Keratinocyte (primary cell): ENCODE data around the gene TTL. TPM values are rescaled to one million over a fixed set of nuclear protein-coding genes. Genes with fewer than 3 reads are reported as not detected.
"Not testable (repeated sequence)": the region's sequence is repeated elsewhere in the genome, so short reads cannot be mapped to it uniquely, and the experiment has no call there.

Source experiments
- DNase-seq: peaks from one replicate; pipeline ENCODE4 v3.0.0-alpha.2; 2011; ENCODE audit warnings: low read depth, missing footprints, low spot score
- FAIRE-seq: peaks from 2 replicates; lab custom pipeline; 2011; peaks lifted over from hg19 to GRCh38; lab: Jason Lieb, UNC
- H2AFZ ChIP-seq: 2 replicates; pipeline ENCODE4 v1.6.0; 2012; ENCODE audit warnings: low read length, control low read depth, inconsistent platforms; ENCODE audit not compliant: control insufficient read depth
- H3K27ac ChIP-seq: 2 replicates; pipeline ENCODE4 v1.5.1; 2011; ENCODE audit warnings: low read length; ENCODE audit not compliant: control insufficient read depth, insufficient read depth
- H3K27me3 ChIP-seq: 3 replicates; pipeline ENCODE4 v1.6.0; 2011; ENCODE audit warnings: low read length; ENCODE audit not compliant: control insufficient read depth, insufficient read depth; ENCODE audit errors: extremely low read depth
- H3K36me3 ChIP-seq, 2 experiments: 2 replicates in 1 of 2; 3 replicates in 1 of 2; pipeline ENCODE4 v1.5.1; 2011; ENCODE audit warnings: low read length in 2 of 2, mild to moderate bottlenecking in 1 of 2; ENCODE audit not compliant: control insufficient read depth in 2 of 2, insufficient read depth in 2 of 2; ENCODE audit errors: extremely low read depth in 1 of 2
- H3K4me1 ChIP-seq: 3 replicates; pipeline ENCODE4 v1.5.1; 2011; ENCODE audit warnings: low read length; ENCODE audit not compliant: control insufficient read depth, insufficient read depth; ENCODE audit errors: extremely low read depth
- H3K4me2 ChIP-seq: 3 replicates; pipeline ENCODE4 v1.6.0; 2011; ENCODE audit warnings: low read depth, low read length; ENCODE audit not compliant: control insufficient read depth, insufficient read depth; ENCODE audit errors: extremely low read depth
- H3K4me3 ChIP-seq, 3 experiments: fragments of 200-600 bp in 1 of 3; sonication (generic) in 1 of 3; 2 replicates in 2 of 3; 3 replicates in 1 of 3; pipeline ENCODE4 v1.5.1; 2011 to 2016; ENCODE audit warnings: low read length in 3 of 3, mild to moderate bottlenecking in 3 of 3, control low read depth in 2 of 3, inconsistent platforms in 1 of 3, low read depth in 1 of 3, mixed read lengths in 1 of 3, mixed run types in 1 of 3, moderate library complexity in 1 of 3; ENCODE audit not compliant: control insufficient read depth in 2 of 3, insufficient read depth in 2 of 3; ENCODE audit errors: extremely low read depth in 1 of 3
- H3K79me2 ChIP-seq: 2 replicates; pipeline ENCODE4 v1.6.0; 2012; ENCODE audit warnings: low read length; ENCODE audit not compliant: control insufficient read depth, insufficient read depth
- H3K9ac ChIP-seq: 3 replicates; pipeline ENCODE4 v1.6.0; 2011; ENCODE audit warnings: low read length; ENCODE audit not compliant: control insufficient read depth, insufficient read depth; ENCODE audit errors: extremely low read depth
- H3K9me1 ChIP-seq: 3 replicates; pipeline ENCODE4 v1.6.0; 2011; ENCODE audit warnings: low read length; ENCODE audit not compliant: control insufficient read depth, insufficient read depth; ENCODE audit errors: extremely low read depth
- H3K9me3 ChIP-seq: 2 replicates; pipeline ENCODE4 v1.5.1; 2012; ENCODE audit warnings: low read depth, low read length; ENCODE audit not compliant: control insufficient read depth
- H4K20me1 ChIP-seq: 3 replicates; pipeline ENCODE4 v1.6.0; 2011; ENCODE audit warnings: low read length; ENCODE audit not compliant: control insufficient read depth, insufficient read depth; ENCODE audit errors: extremely low read depth
- CTCF ChIP-seq, 3 experiments: IDR thresholded peaks in 1 of 3; conservative IDR thresholded peaks in 1 of 3; optimal IDR thresholded peaks in 1 of 3; 2 replicates in 2 of 3; 3 replicates in 1 of 3; pipeline versions ENCODE3 to v1.5.1; 2011; ENCODE audit warnings: low read length in 3 of 3, mild to moderate bottlenecking in 3 of 3, moderate library complexity in 2 of 3, control low read depth in 1 of 3, inconsistent platforms in 1 of 3; ENCODE audit not compliant: insufficient read depth in 2 of 3; ENCODE audit errors: extremely low read depth in 1 of 3
- EZH2 ChIP-seq: IDR thresholded peaks from one replicate; pipeline ENCODE4 v1.6.1; 2012; ENCODE audit warnings: inconsistent platforms, mild to moderate bottlenecking, low read length, moderate library complexity
- dilution Hi-C: fragments of 300-500 bp; cut with MboI; formaldehyde crosslinking; loops from one replicate; pipeline ENCODE4 v1.7.0; 2020; ENCODE audit warnings: low sequenced_read_pairs; ENCODE audit not compliant: extremely low pct_ligation_motif_present
- polyA minus RNA-seq, 3 experiments: library from RNA; depleted of rRNA, polyadenylated mRNA; stranded (reverse); fragments of >200 nt; gene quantifications; 1 replicate in 1 of 3; 2 replicates in 1 of 3; 3 replicates in 1 of 3; pipeline ENCODE4 v1.2.3, GENCODE V29; 2011
- polyA plus RNA-seq, 5 experiments: library from polyadenylated mRNA; depleted of rRNA in 3 of 5; stranded (reverse) in 3 of 5; stranded (forward) in 1 of 5; unstranded in 1 of 5; fragments of >200 nt; gene quantifications; 1 replicate in 1 of 5; 2 replicates in 3 of 5; 3 replicates in 1 of 5; pipeline versions ENCODE4 v1.2.1 to v1.2.3, GENCODE V29; 2011 to 2012; ENCODE audit warnings: missing spikeins in 2 of 5, low read depth in 1 of 5, low replicate concordance in 1 of 5

The TTL gene
- polyA plus RNA-seq = 27.6 to 37.9 TPM (median 28.6 TPM) in 3 replicates
- polyA plus RNA-seq (2011; ENCODE audit: low read depth) = 10.4 TPM
- polyA plus RNA-seq (2011; cell fraction: cytosol; rRNA removed) = 31.2 and 45.2 TPM in 2 replicates
- 37.9 and 39.6 TPM in 2 replicates for polyA plus RNA-seq (2011; cell fraction: nucleus; rRNA removed)
- polyA plus RNA-seq (2012; ENCODE audit: low replicate concordance) = 16.8 and 31.0 TPM in 2 replicates
- 39.3 to 58.3 TPM (median 44.3 TPM) in 3 replicates for polyA minus RNA-seq
- 38.8 TPM for polyA minus RNA-seq (2011; cell fraction: cytosol; rRNA and poly(A)+ RNA removed)
- polyA minus RNA-seq (2011; cell fraction: nucleus; rRNA and poly(A)+ RNA removed) = 19.0 and 43.3 TPM in 2 replicates

- H2AFZ ChIP-seq = peak within 1 kb of the TSS; percentile 90
- FAIRE-seq (no peak), DNase-seq (no peak)
- H3K4me1 ChIP-seq = peaks cover 16% of the 10 kb centered on the region
- peak within 1 kb of the TSS; percentile 82 for H3K9ac ChIP-seq
- H3K27me3 ChIP-seq = no peaks in the 10 kb centered on the region
- H3K36me3 ChIP-seq = peaks cover 6 to 11% of the 10 kb centered on the region in 2 experiments
- dilution Hi-C loops = no loop called here
- no peaks in the 10 kb centered on the region for H4K20me1 ChIP-seq
- H3K9me1 ChIP-seq = no peaks in the 10 kb centered on the region
- H3K4me3 ChIP-seq = peak within 1 kb of the TSS; percentile 78 to 93 (median 83)
- H3K4me2 ChIP-seq = peak within 1 kb of the TSS; percentile 99
- peaks cover 35% of the 10 kb centered on the region for H3K79me2 ChIP-seq
- TF ChIP-seq EZH2 (no peak), CTCF (optimal IDR thresholded peaks at IDR 0.05 in 1 of 3, IDR thresholded peaks at IDR 0.05 in 1 of 3, conservative IDR thresholded peaks at IDR 0.05 in 1 of 3; ENCODE audit: extremely low read depth in 1 of 3, insufficient read depth in 2 of 3, low read length in 3 of 3) (no peak)
- no peaks in the 10 kb centered on the region for H3K9me3 ChIP-seq
- H3K27ac ChIP-seq = peak within 1 kb of the TSS; percentile 70
These were observed at the start of gene TTL for GRCh38 chr2:112481528-112482233. Gene TTL (plus strand): TSS chr2:112482156. CDS start chr2:112482345, 189 bp downstream.

DNA sequence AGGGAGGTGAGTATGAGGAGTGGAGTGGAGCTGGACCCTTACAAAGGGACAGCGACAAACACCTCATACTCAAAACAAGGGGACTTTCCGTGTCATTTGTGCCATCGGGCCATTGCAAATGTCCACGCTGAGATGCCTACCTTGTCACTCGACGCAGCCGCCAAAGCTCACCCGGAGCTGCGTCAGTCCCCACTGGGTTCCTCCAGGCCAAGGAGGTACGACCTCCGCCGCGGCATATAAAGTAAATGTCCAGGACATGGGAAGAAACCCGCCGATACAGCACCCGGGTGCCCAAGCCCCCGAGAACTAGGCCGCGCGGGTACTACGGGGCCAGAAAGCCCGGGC lies 49.6 kb upstream of the TTL start:
- dilution Hi-C loops, H3K9me1 ChIP-seq, FAIRE-seq: not testable (repeated sequence)

DNA sequence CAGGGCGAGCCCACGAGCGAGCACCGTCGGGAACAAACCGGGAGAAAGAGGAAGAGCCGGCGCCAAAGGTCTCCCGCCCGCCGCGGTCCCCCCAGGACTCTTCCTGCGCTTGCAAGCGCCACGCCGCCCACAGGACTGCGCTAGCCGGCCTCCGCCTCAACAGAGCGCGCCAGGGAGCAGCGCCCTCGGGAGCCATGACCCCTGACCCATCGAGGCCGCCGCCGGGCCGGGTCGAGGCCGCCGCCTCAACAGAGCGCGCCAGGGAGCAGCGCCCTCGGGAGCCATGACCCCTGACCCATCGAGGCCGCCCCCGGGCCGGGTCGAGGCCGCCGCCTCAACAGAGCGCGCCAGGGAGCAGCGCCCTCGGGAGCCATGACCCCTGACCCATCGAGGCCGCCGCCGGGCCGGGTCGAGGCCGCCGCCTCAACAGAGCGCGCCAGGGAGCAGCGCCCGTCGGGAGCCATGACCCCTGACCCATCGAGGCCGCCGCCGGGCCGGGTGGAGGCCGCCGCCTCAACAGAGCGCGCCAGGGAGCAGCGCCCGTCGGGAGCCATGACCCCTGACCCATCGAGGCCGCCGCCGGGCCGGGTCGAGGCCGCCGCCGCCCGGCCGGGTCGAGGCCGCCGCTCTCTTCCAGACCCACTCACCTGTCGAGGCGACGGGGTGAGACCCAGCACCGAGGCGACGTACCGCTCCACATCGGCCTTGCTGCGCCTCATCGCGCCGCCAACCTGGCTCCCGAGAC lies 49.0 kb upstream of the TTL start:
- dilution Hi-C loops, H2AFZ ChIP-seq: not testable (repeated sequence)
- H3K9ac ChIP-seq = peak overlapping the region; percentile 37

More for the DNA sequence above, 49.6 kb upstream of the TTL start:
- H3K79me2 ChIP-seq, H3K36me3 ChIP-seq, H3K27ac ChIP-seq, H2AFZ ChIP-seq, H3K9me3 ChIP-seq, H3K27me3 ChIP-seq, H3K4me2 ChIP-seq, H4K20me1 ChIP-seq, DNase-seq, H3K4me1 ChIP-seq: not testable (repeated sequence)
- Histone ChIP-seq H3K4me3 (peak overlapping the region; percentile 18 to 57 (median 48)), H3K9ac (peak overlapping the region; percentile 37)

More for the DNA sequence above, 49.0 kb upstream of the TTL start:
- FAIRE-seq, H3K27ac ChIP-seq, H3K27me3 ChIP-seq, H3K9me1 ChIP-seq, H3K79me2 ChIP-seq, H4K20me1 ChIP-seq, H3K4me1 ChIP-seq, DNase-seq, H3K9me3 ChIP-seq, H3K4me2 ChIP-seq, H3K36me3 ChIP-seq: not testable (repeated sequence)
- H3K4me3 ChIP-seq = peak overlapping the region in 2 of 3 experiments; percentile 22 to 48
